ENCODE measurements around the gene CD80.

GRCh38 chr3:119600732-119601131 is 41.3 kb upstream of the CD80 start:
- TF ChIP-seq CTCF (conservative IDR thresholded peaks at IDR 0.05 in 1 of 2, IDR thresholded peaks at IDR 0.05 in 1 of 2; ENCODE audit: extremely low read depth in 1 of 2, insufficient read depth in 1 of 2, low read depth in 1 of 2, low read length in 2 of 2) (peak in 1 of 2 donors; percentile 52), EZH2 (IDR thresholded peaks at IDR 0.05; ENCODE audit: borderline replicate concordance, low read length) (no peak)

All from mammary epithelial cell (primary cell).